ENCODE measurements around the gene MRPL9.

MRPL9 gene

GRCh38 chr1:151720554-151720953 lies 42.7 kb downstream of the MRPL9 start:
- H2AFZ ChIP-seq (ENCODE audit: low read length): no peak overlapping the region

DNA sequence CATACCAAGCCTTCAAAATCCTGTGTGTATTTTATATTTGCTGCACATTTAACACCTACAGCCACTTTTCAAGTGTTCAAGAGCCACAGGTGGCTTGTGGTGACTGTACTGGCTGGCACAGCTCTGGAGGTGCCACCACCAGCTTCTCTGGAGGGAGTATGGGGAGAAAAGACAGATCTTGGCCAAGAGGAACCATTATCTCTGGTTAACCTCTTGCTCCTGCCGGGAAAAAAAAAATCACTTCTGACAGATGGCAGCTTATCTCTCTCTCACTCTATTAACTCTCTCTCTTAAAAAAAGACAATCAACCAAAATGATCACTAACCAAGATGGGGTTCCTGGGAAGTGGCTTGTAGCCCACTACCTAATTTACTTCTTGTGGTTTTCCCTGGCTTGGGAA lies 43.2 kb downstream of the MRPL9 start:
- no peak overlapping the region for H3K4me2 ChIP-seq (ENCODE audit: low read length)
- no peak overlapping the region for H3K4me3 ChIP-seq (ENCODE audit: low read depth, low read length, poor library complexity, severe bottlenecking)
- no peaks in the 10 kb centered on the region for H4K20me1 ChIP-seq (ENCODE audit: insufficient read depth, low read length)
- no peaks in the 10 kb centered on the region for H3K9me2 ChIP-seq (ENCODE audit: low read depth, low read length)
- H3K27me3 ChIP-seq (ENCODE audit: insufficient read depth, low read length): no peaks in the 10 kb centered on the region; the same call in 1 of the 2 replicates
- no peaks in the 10 kb centered on the region for H3K9me3 ChIP-seq (ENCODE audit: low read length)
- peaks cover 5% of the 10 kb centered on the region for H3K4me1 ChIP-seq (ENCODE audit: insufficient read depth, low read length, severe bottlenecking)
- H3K36me3 ChIP-seq (ENCODE audit: insufficient read depth, low read length): no peaks in the 10 kb centered on the region
- no peaks in the 10 kb centered on the region for H3F3A ChIP-seq (ENCODE audit: insufficient read depth, low read length)
- H3K9ac ChIP-seq (ENCODE audit: low read length): no peak overlapping the region
- TF ChIP-seq CTCF (IDR thresholded peaks at IDR 0.05; ENCODE audit: low read length) (no peak), EZH2 (IDR thresholded peaks at IDR 0.05; ENCODE audit: borderline replicate concordance, low read length) (no peak)
- no peaks in the 10 kb centered on the region for H3K79me2 ChIP-seq (ENCODE audit: insufficient read depth, low read length)
- no peak overlapping the region for H3K27ac ChIP-seq (ENCODE audit: low read depth, low read length, poor library complexity, severe bottlenecking)
- H2AFZ ChIP-seq (ENCODE audit: low read length): no peak overlapping the region

More at GRCh38 chr1:151720554-151720953, 42.7 kb downstream of the MRPL9 start:
- Histone ChIP-seq H3K4me2 (ENCODE audit: low read length) (peak overlapping the region; percentile 76; the same call in 1 of the 2 replicates), H4K20me1 (ENCODE audit: insufficient read depth, low read length) (no peaks in the 10 kb centered on the region), H3K27ac (ENCODE audit: low read depth, low read length, poor library complexity, severe bottlenecking) (no peak overlapping the region), H3K9ac (ENCODE audit: low read length) (no peak overlapping the region), H3K9me3 (ENCODE audit: low read length) (no peaks in the 10 kb centered on the region), H3K9me2 (ENCODE audit: low read depth, low read length) (no peaks in the 10 kb centered on the region), H3F3A (ENCODE audit: insufficient read depth, low read length) (no peaks in the 10 kb centered on the region), H3K4me3 (ENCODE audit: low read depth, low read length, poor library complexity, severe bottlenecking) (no peak overlapping the region), H3K4me1 (ENCODE audit: insufficient read depth, low read length, severe bottlenecking) (peaks cover 5% of the 10 kb centered on the region), H3K36me3 (ENCODE audit: insufficient read depth, low read length) (no peaks in the 10 kb centered on the region), H3K27me3 (ENCODE audit: insufficient read depth, low read length) (no peaks in the 10 kb centered on the region; the same call in 1 of the 2 replicates), H3K79me2 (ENCODE audit: insufficient read depth, low read length) (no peaks in the 10 kb centered on the region)
- TF ChIP-seq EZH2 (IDR thresholded peaks at IDR 0.05; ENCODE audit: borderline replicate concordance, low read length): no peak
- TF ChIP-seq CTCF (IDR thresholded peaks at IDR 0.05; ENCODE audit: low read length): no peak

GRCh38 chr1:151718666-151719065 lies 44.6 kb downstream of the MRPL9 start:
- no peaks in the 10 kb centered on the region; the same call in 1 of the 2 replicates for H3K27me3 ChIP-seq (ENCODE audit: insufficient read depth, low read length)

More at GRCh38 chr1:151718666-151719065, 44.6 kb downstream of the MRPL9 start:
- no peak overlapping the region for H3K27ac ChIP-seq (ENCODE audit: low read depth, low read length, poor library complexity, severe bottlenecking)
- no peaks in the 10 kb centered on the region for H3K36me3 ChIP-seq (ENCODE audit: insufficient read depth, low read length)
- no peaks in the 10 kb centered on the region for H3K79me2 ChIP-seq (ENCODE audit: insufficient read depth, low read length)
- TF ChIP-seq EZH2 (IDR thresholded peaks at IDR 0.05; ENCODE audit: borderline replicate concordance, low read length): no peak
- TF ChIP-seq CTCF (IDR thresholded peaks at IDR 0.05; ENCODE audit: low read length): no peak
- H3K4me1 ChIP-seq (ENCODE audit: insufficient read depth, low read length, severe bottlenecking): peaks cover 5% of the 10 kb centered on the region
- H3K4me3 ChIP-seq (ENCODE audit: low read depth, low read length, poor library complexity, severe bottlenecking): no peak overlapping the region
- no peak overlapping the region for H2AFZ ChIP-seq (ENCODE audit: low read length)
- no peaks in the 10 kb centered on the region for H4K20me1 ChIP-seq (ENCODE audit: insufficient read depth, low read length)
- no peak overlapping the region for H3K9ac ChIP-seq (ENCODE audit: low read length)
- H3K9me2 ChIP-seq (ENCODE audit: low read depth, low read length): no peaks in the 10 kb centered on the region
- H3K4me2 ChIP-seq (ENCODE audit: low read length): no peak overlapping the region
- H3F3A ChIP-seq (ENCODE audit: insufficient read depth, low read length): no peaks in the 10 kb centered on the region
- no peaks in the 10 kb centered on the region for H3K9me3 ChIP-seq (ENCODE audit: low read length)

Measured in OCI-LY1 (cell line).